AG04450 (cell line): Measurements from ENCODE around the gene NLRP6. TPM values are rescaled to one million over a fixed set of nuclear protein-coding genes. Genes with fewer than 3 reads are reported as not detected.

Source experiments
- CTCF ChIA-PET: fragments of 300-600, 350-600 bp; formaldehyde crosslinking; extraction: SDS; loops from one replicate; lab custom pipeline; 2022; ENCODE audit warnings: antibody characterized with exemption, inconsistent platforms; lab: Charles Lee
- POLR2A ChIA-PET: fragments of 350-600 bp; formaldehyde crosslinking; extraction: SDS; loops from one replicate; lab custom pipeline; 2021; ENCODE audit warnings: antibody characterized with exemption, inconsistent platforms; lab: Yijun Ruan, JAX
- DNase-seq: peaks from one replicate; pipeline ENCODE4 v3.0.0-alpha.2; 2011; ENCODE audit warnings: low read depth, low spot score
- H3K27ac ChIP-seq: one replicate; pipeline ENCODE4 v1.5.1; 2012; ENCODE audit warnings: low read depth, low read length, control low read depth
- H3K27me3 ChIP-seq: one replicate; pipeline ENCODE4 v1.6.0; 2012; ENCODE audit warnings: low read length; ENCODE audit not compliant: control insufficient read depth, insufficient read depth
- H3K4me3 ChIP-seq: 2 replicates; pipeline ENCODE4 v1.5.1; 2011; ENCODE audit warnings: mild to moderate bottlenecking, low read depth, low read length, control low read depth
- H3K9me3 ChIP-seq: 2 replicates; pipeline ENCODE4 v1.5.1; 2012; ENCODE audit warnings: low read length; ENCODE audit not compliant: control insufficient read depth, insufficient read depth
- CTCF ChIP-seq: IDR thresholded peaks from 2 replicates; pipeline ENCODE4 v1.5.1; 2011; ENCODE audit warnings: low read depth, low read length, control low read depth, inconsistent platforms
- polyA plus RNA-seq: library from polyadenylated mRNA; depleted of rRNA; stranded (reverse); fragments of >200 nt; gene quantifications from 2 replicates; pipeline ENCODE4 v1.2.3, GENCODE V29; 2011

The NLRP6 gene
- polyA plus RNA-seq, 1 experiment = not detected

GRCh38 chr11:287821-288477, 9.7 kb downstream of the NLRP6 start:
- no peak for TF ChIP-seq CTCF
- no peaks in the 10 kb centered on the region; the same call in 1 of the 2 replicates for H3K9me3 ChIP-seq
- H3K27me3 ChIP-seq = peaks cover 26% of the 10 kb centered on the region
- H3K27ac ChIP-seq = no peak overlapping the region
- peak overlapping the region; percentile 57 for H3K4me3 ChIP-seq
- no peak for DNase-seq
- POLR2A ChIA-PET = no interaction called here
- CTCF ChIA-PET = no interaction called here

DNA sequence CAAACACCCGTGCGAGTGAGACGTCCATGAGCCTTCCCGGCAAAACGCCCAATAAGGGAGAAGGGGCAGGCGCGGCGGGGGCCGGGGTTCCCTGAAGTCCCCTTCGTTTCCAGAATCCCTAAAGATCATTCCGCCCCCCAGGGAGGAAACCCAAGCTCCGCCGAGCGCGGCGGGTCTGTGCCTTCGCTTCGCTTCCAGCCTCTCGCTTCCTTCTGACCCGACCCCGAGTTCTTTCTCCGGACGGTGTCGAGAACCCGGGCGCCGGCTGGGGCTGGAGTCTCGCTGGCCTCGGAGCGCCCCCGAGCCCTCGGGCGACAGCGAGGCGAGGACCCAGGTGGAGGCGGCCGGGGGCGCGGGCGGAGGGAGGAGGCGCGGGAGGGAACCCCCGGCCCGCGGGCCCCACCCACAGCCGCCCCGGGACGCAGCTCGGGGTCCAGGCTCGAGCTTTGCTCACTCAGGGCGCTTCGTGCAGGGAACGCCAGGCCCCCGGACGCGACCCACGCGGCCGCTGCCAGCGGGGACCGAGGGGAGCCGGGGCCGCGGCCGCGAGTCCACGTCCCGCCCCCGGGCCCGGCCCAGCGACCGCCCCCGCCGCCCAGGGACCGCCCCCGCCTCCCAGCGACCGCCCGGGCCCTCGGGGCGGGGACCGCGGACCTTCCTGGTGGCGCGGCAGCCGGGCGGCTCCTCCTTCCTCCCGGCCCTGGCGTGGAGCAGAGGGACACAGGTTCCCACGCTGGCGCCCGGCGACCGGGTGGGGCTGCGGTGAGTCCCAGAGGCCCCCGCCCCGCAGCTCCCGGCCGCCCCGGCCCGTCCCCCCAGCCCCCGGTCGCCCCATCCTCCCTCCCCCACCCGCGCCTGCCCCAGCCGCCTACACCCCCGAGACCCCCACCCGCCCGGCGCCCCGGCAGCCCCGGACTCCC, 10.5 kb downstream of the NLRP6 start, which contains the start of gene PGGHG:
Gene PGGHG, plus strand, starts transcription at position 649 of the 920 bp plus-strand sequence. CDS start 691 bp downstream, outside the sequence.
- POLR2A ChIA-PET = interaction anchor here (1.1 kb wide), 1 partner anchor 67 kb away, joined by 3 read pairs; no protein-coding TSS in a partner anchor
- H3K27me3 ChIP-seq = peaks cover 26% of the 10 kb centered on the region
- H3K27ac ChIP-seq = no peak within 1 kb of the TSS
- peak within 1 kb of the TSS; percentile 57 for H3K4me3 ChIP-seq
- CTCF ChIA-PET = interaction anchor here (0.8 kb wide), 1 partner anchor 12 kb away, joined by 3 read pairs; no protein-coding TSS in a partner anchor
- TF ChIP-seq CTCF = no peak
- no peaks in the 10 kb centered on the region; the same call in 1 of the 2 replicates for H3K9me3 ChIP-seq
- DNase-seq = no peak

DNA sequence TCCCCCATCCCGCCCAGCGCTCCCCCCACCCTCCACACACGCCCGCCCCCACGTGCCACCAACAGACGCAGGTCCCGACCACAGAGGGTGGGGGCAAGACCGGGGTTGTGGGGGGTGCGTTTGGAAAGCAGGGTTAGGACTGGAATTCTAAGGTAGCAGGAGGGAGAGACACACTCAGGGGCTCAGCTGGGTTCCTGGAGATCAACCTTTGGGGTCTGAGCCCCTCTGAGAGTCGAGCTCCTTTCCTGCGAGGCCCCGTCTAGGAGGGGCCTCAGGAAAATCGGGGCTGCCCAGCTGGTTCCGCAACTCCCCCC, 11.1 kb downstream of the NLRP6 start:
- no peak overlapping the region for H3K27ac ChIP-seq
- no peaks in the 10 kb centered on the region; the same call in 1 of the 2 replicates for H3K9me3 ChIP-seq
- POLR2A ChIA-PET = interaction anchor here (1.1 kb wide), 1 partner anchor 66 kb away, joined by 3 read pairs; no protein-coding TSS in a partner anchor
- H3K27me3 ChIP-seq = peaks cover 21% of the 10 kb centered on the region
- H3K4me3 ChIP-seq = peak overlapping the region; percentile 43
- DNase-seq = no peak
- TF ChIP-seq CTCF = no peak
- CTCF ChIA-PET = interaction anchor here (0.8 kb wide), 1 partner anchor 11 kb away, joined by 3 read pairs; no protein-coding TSS in a partner anchor

GRCh38 chr11:289712-290620, 11.8 kb downstream of the NLRP6 start:
- peaks cover 21% of the 10 kb centered on the region for H3K27me3 ChIP-seq
- no peak for DNase-seq
- POLR2A ChIA-PET = interaction anchor here (1.1 kb wide), 1 partner anchor 66 kb away, joined by 3 read pairs; no protein-coding TSS in a partner anchor
- no peak for TF ChIP-seq CTCF
- CTCF ChIA-PET = interaction anchor here (0.8 kb wide), 1 partner anchor 11 kb away, joined by 3 read pairs; no protein-coding TSS in a partner anchor
- no peak overlapping the region for H3K27ac ChIP-seq
- peak overlapping the region; percentile 43 for H3K4me3 ChIP-seq
- H3K9me3 ChIP-seq = no peaks in the 10 kb centered on the region; the same call in 1 of the 2 replicates
